Left lung (tissue), 10 donors: ENCODE data around the gene TXNRD2. TPM values are rescaled to one million over a fixed set of nuclear protein-coding genes. Genes with fewer than 3 reads are reported as not detected.
"Not testable (repeated sequence)": the region's sequence is repeated elsewhere in the genome, so short reads cannot be mapped to it uniquely, and the experiment has no call there.

Experiments used
- ATAC-seq: fragments of 200-7000 bp; cut with Tn5 transposase; one replicate; pipeline ENCODE4 v1.9.1; 2020; ENCODE audit warnings: moderate library complexity
- DNase-seq, 4 donors: peaks; one replicate each; pipeline ENCODE4 v3.0.0-alpha.2; 2013 to 2020
- H3K27ac ChIP-seq, 2 donors: fragments of 200-600 bp; sonication (generic) in 1 of 2; one replicate each; pipeline versions ENCODE4 v1.5.0 to v1.8.0; 2020 to 2021
- H3K27me3 ChIP-seq, 2 donors: fragments of 200-600 bp; sonication (generic) in 1 of 2; one replicate each; pipeline versions ENCODE4 v1.5.0 to v1.8.0; 2020 to 2021
- H3K36me3 ChIP-seq, 2 donors: fragments of 200-600 bp; sonication (generic) in 1 of 2; one replicate each; pipeline versions ENCODE4 v1.5.0 to v1.8.0; 2020 to 2021
- H3K4me1 ChIP-seq, 2 donors: fragments of 200-600 bp; one replicate each; pipeline ENCODE4 v1.8.0; 2021
- H3K4me3 ChIP-seq, 2 donors: fragments of 200-600 bp; sonication (generic) in 1 of 2; one replicate each; pipeline versions ENCODE4 v1.5.0 to v1.8.0; 2020 to 2021; ENCODE audit warnings: mild to moderate bottlenecking in 1 of 2
- H3K9me3 ChIP-seq, 2 donors: fragments of 200-600 bp; sonication (generic) in 1 of 2; one replicate each; pipeline versions ENCODE4 v1.5.0 to v1.8.0; 2020 to 2021
- intact Hi-C, 2 donors: fragments of 100-400 bp; cut with DNase I; formaldehyde crosslinking; loops; one replicate each; pipeline versions ENCODE4 v1.11.2 to v1.14.2; 2022
- polyA plus RNA-seq, 6 donors: library from polyadenylated mRNA; unstranded; fragments of 120-200 nt; gene quantifications; one replicate each; pipeline ENCODE4 v1.2.1, GENCODE V29; 2013; ENCODE audit not compliant: insufficient read length in 6 of 6
- total RNA-seq, 2 donors: library from RNA; stranded (reverse); fragmentation: NEBNext Ultra II Directional; extraction: Animal tissue kit (Norgen Biotek cat#: 25700); gene quantifications; one replicate each; pipeline ENCODE4 v1.2.1, GENCODE V29; 2021
- TF ChIP-seq, protein P1 (sequence below), 2 donors: fragments of 200-600 bp; sonication (generic) in 1 of 2; IDR thresholded peaks; one replicate each; pipeline versions ENCODE4 v1.5.0 to v1.8.0; 2021; ENCODE audit warnings: antibody characterized with exemption in 2 of 2
- donor health status: DM: no; HTN: yes; CAD: no.
- donor health status: DM: no; HTN: no; CAD: no.

Gene TXNRD2
- total and polyA plus RNA-seq, 8 donors = 17.6 to 42.8 (median 22.2) TPM

DNA sequence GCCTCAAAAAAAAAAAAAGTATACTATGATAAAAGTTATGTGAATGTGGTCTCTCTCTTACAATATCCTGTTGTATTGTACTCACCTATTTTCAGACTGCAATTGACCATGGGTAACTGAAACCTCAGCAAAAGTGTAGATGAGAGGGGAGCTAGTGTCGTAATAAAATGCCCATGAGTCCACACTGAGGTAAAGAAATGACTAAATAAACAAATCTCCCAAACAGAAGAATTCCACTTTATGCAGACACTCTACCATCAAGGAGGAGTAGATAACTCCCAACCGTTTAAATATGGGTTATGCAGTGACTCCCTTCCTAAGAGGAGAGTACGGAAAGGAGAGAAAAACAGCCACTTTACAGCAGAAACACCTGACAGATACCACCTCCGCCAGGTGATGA is 101.6 kb downstream of the TXNRD2 start:
- no peaks in the 10 kb centered on the region for H3K9me3 ChIP-seq
- H3K36me3 ChIP-seq = no peaks in the 10 kb centered on the region
- H3K27ac ChIP-seq = peak overlapping the region in 1 of 2 donors; percentile 23
- peaks cover 16 to 26% of the 10 kb centered on the region in 2 donors for H3K4me1 ChIP-seq
- intact Hi-C loops = no loop called here
- ATAC-seq = peak; percentile 69
- H3K27me3 ChIP-seq = no peaks in the 10 kb centered on the region
- no peak overlapping the region for H3K4me3 ChIP-seq
- DNase-seq = no peak
- TF ChIP-seq, protein P1, sequence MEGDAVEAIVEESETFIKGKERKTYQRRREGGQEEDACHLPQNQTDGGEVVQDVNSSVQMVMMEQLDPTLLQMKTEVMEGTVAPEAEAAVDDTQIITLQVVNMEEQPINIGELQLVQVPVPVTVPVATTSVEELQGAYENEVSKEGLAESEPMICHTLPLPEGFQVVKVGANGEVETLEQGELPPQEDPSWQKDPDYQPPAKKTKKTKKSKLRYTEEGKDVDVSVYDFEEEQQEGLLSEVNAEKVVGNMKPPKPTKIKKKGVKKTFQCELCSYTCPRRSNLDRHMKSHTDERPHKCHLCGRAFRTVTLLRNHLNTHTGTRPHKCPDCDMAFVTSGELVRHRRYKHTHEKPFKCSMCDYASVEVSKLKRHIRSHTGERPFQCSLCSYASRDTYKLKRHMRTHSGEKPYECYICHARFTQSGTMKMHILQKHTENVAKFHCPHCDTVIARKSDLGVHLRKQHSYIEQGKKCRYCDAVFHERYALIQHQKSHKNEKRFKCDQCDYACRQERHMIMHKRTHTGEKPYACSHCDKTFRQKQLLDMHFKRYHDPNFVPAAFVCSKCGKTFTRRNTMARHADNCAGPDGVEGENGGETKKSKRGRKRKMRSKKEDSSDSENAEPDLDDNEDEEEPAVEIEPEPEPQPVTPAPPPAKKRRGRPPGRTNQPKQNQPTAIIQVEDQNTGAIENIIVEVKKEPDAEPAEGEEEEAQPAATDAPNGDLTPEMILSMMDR (IDR thresholded peaks at IDR 0.05) = no peak

GRCh38 chr22:19837915-19838314 is 103.7 kb downstream of the TXNRD2 start:
- TF ChIP-seq, protein P1 (IDR thresholded peaks at IDR 0.05) = no peak
- Histone ChIP-seq H3K4me1 (peaks cover 0 to 4% of the 10 kb centered on the region in 2 donors), H3K4me3 (no peak overlapping the region), H3K9me3 (no peaks in the 10 kb centered on the region), H3K36me3 (no peaks in the 10 kb centered on the region), H3K27me3 (no peaks in the 10 kb centered on the region), H3K27ac (no peak overlapping the region)
- ATAC-seq (no peak), DNase-seq (no peak)
- intact Hi-C loops = no loop called here

- no peak overlapping the region for H3K4me3 ChIP-seq
- no peaks in the 10 kb centered on the region for H3K9me3 ChIP-seq
- no peak overlapping the region for H3K27ac ChIP-seq
- ATAC-seq (no peak), DNase-seq (no peak)
- intact Hi-C loops = no loop called here
- H3K4me1 ChIP-seq = peaks cover 0 to 3% of the 10 kb centered on the region in 2 donors
- no peaks in the 10 kb centered on the region for H3K36me3 ChIP-seq
- TF ChIP-seq, protein P1 (IDR thresholded peaks at IDR 0.05) = no peak
- H3K27me3 ChIP-seq = no peaks in the 10 kb centered on the region
Measured at GRCh38 chr22:19836512-19836911, 105.1 kb downstream of the TXNRD2 start.

GRCh38 chr22:19834599-19834998 is 107.0 kb downstream of the TXNRD2 start:
- H3K9me3 ChIP-seq = no peaks in the 10 kb centered on the region
- H3K27ac ChIP-seq = no peak overlapping the region
- TF ChIP-seq, protein P1 (IDR thresholded peaks at IDR 0.05) = no peak
- intact Hi-C loops = no loop called here
- peaks cover 0 to 3% of the 10 kb centered on the region in 2 donors for H3K4me1 ChIP-seq
- no peak for ATAC-seq
- no peak for DNase-seq
- H3K27me3 ChIP-seq = no peaks in the 10 kb centered on the region
- no peak overlapping the region for H3K4me3 ChIP-seq
- H3K36me3 ChIP-seq = no peaks in the 10 kb centered on the region

DNA sequence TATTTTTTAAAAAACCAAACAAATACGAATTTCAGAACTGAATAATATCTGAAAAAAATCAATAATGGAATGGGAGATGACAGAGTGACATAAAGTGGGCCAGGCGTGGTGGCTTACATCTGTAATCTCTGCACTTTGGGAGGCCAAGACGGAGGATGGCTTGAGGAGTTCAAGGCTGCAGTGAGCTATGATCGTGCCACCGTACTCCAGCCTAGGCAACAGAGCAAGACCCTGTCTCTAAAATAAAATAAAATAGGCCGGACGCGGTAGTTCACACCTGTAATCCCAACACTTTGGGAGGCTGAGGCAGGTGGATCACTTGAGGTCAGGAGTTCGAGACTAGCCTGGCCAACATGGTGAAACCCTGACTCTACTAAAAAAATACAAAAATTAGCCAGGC is 108.3 kb downstream of the TXNRD2 start:
- H3K27ac ChIP-seq, H3K4me1 ChIP-seq, intact Hi-C loops, H3K36me3 ChIP-seq, ATAC-seq, DNase-seq, H3K9me3 ChIP-seq, H3K4me3 ChIP-seq, H3K27me3 ChIP-seq: not testable (repeated sequence)

DNA sequence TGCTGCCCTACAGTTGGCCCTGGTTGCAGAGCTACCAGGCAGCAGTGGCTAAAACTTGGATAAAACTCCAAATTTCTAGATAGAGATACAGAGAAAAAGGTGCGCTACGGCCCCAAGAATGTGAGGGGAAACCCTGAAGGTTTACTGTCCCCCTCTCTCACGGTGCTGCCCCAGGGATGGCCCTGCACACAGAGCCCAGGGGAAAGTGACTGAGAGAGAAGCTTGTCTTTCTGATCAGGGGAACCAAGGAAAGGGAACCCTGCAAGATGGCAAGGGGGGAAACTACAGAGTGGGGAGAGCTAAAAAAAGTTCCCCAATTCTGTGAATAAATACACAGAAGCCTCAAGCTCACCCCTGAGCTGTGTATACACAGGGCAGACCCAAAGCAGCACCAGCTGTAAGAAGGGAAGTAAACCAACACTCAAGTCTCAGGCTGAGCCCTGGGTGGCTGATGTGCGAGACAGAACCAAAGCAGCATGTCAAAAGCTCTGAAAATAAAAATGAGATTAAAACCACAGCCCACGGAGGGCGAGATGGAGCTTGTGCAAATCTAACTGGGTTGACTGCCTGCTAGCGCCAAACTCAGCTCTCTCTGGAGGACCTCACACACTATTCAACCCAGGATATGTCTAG is 109.0 kb downstream of the TXNRD2 start:
- DNase-seq = no peak
- TF ChIP-seq, protein P1 (IDR thresholded peaks at IDR 0.05) = no peak
- H3K27ac ChIP-seq = no peak overlapping the region
- intact Hi-C loops = no loop called here
- H3K36me3 ChIP-seq = no peaks in the 10 kb centered on the region
- H3K9me3 ChIP-seq = no peaks in the 10 kb centered on the region
- no peak overlapping the region for H3K4me3 ChIP-seq
- H3K27me3 ChIP-seq = no peaks in the 10 kb centered on the region
- no peaks in the 10 kb centered on the region for H3K4me1 ChIP-seq
- ATAC-seq = no peak

DNA sequence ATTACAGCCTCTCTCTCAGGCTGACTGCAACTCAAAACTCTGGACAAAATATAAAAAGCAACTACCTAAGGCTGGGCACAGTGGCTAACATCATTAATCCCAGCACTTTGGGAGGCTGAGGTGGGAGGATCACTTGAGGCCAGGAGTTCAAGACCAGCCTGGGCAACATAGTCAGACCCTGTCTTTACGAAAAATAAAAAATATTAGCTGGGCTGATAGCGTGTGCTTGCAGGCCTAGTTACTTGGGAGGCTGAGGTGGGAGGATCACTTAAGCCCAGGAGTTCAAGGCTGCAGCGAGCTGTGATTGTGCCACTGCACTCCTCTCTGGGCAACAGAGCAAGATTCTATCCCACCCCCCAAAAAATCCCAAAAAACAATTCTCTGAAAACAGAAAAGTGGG is 109.6 kb downstream of the TXNRD2 start:
- intact Hi-C loops, H3K9me3 ChIP-seq, H3K27ac ChIP-seq, H3K27me3 ChIP-seq, H3K4me3 ChIP-seq, H3K36me3 ChIP-seq, DNase-seq, H3K4me1 ChIP-seq, ATAC-seq: not testable (repeated sequence)
